SKM-1 treated with dmso at 0.1 percent for 144 hours (cell line): Measurements from ENCODE around the gene C16orf96.
"Not testable (repeated sequence)": the region's sequence is repeated elsewhere in the genome, so short reads cannot be mapped to it uniquely, and the experiment has no call there.

ENCODE experiments used
- DNase-seq: peaks from one replicate; lab custom pipeline; 2025; ENCODE audit not compliant: unreplicated experiment; lab: John Stamatoyannopoulos, UW

The C16orf96 gene

GRCh38 chr16:4561596-4561995 lies 5.5 kb downstream of the C16orf96 start:
- no peak for DNase-seq

- DNase-seq, result no peak
These were observed 8.6 kb downstream of the C16orf96 start for GRCh38 chr16:4564661-4565267.

- no peak for DNase-seq
These were observed 10.0 kb downstream of the C16orf96 start for GRCh38 chr16:4566144-4566543.

GRCh38 chr16:4570086-4570485 lies 13.9 kb downstream of the C16orf96 start:
- DNase-seq, result no peak

- no peak for DNase-seq
These were observed 14.7 kb downstream of the C16orf96 start for GRCh38 chr16:4570688-4571321.

GRCh38 chr16:4572715-4573114 lies 16.6 kb downstream of the C16orf96 start:
- no peak for DNase-seq

- DNase-seq, result not testable (repeated sequence)
These were observed 17.8 kb downstream of the C16orf96 start for GRCh38 chr16:4573926-4574325.

GRCh38 chr16:4574919-4575705 lies 19.0 kb downstream of the C16orf96 start:
- DNase-seq, result no peak

- DNase-seq, result no peak
These were observed 19.9 kb downstream of the C16orf96 start for GRCh38 chr16:4576008-4576407.

- DNase-seq, result no peak
These were observed 22.9 kb downstream of the C16orf96 start for GRCh38 chr16:4578961-4579530.

GRCh38 chr16:4580250-4580649 lies 24.1 kb downstream of the C16orf96 start:
- no peak for DNase-seq

- DNase-seq, result no peak
These were observed 27.8 kb downstream of the C16orf96 start for GRCh38 chr16:4583906-4584305.

GRCh38 chr16:4586291-4586690 lies 30.2 kb downstream of the C16orf96 start:
- DNase-seq, result no peak

- no peak for DNase-seq
These were observed 32.2 kb downstream of the C16orf96 start for GRCh38 chr16:4588386-4588785.

- no peak for DNase-seq
These were observed 32.8 kb downstream of the C16orf96 start for GRCh38 chr16:4588961-4589360.

- no peak for DNase-seq
These were observed 35.1 kb downstream of the C16orf96 start for GRCh38 chr16:4591191-4591590.

- DNase-seq, result no peak
These were observed 35.7 kb downstream of the C16orf96 start for GRCh38 chr16:4591706-4592470.

- no peak for DNase-seq
These were observed 36.9 kb downstream of the C16orf96 start for GRCh38 chr16:4593086-4593485.

GRCh38 chr16:4594433-4595410 lies 38.6 kb downstream of the C16orf96 start:
- DNase-seq, result no peak

- no peak for DNase-seq
These were observed 41.0 kb downstream of the C16orf96 start for GRCh38 chr16:4597174-4597573.
